HG03066 (cell line): ENCODE data around the gene TSKU.

Source experiments
- ATAC-seq: cut with Tn5 transposase; IDR thresholded peaks from one replicate; pipeline ENCODE4 v1.9.1; 2021; ENCODE audit warnings: low read depth; ENCODE audit not compliant: unreplicated experiment

The TSKU gene

GRCh38 chr11:76841923-76842452, 58.8 kb downstream of the TSKU start:
- no peak for ATAC-seq

GRCh38 chr11:76843907-76844306, 60.8 kb downstream of the TSKU start:
- ATAC-seq, result no peak

- no peak for ATAC-seq
These were observed 61.4 kb downstream of the TSKU start for GRCh38 chr11:76844511-76844910.

DNA sequence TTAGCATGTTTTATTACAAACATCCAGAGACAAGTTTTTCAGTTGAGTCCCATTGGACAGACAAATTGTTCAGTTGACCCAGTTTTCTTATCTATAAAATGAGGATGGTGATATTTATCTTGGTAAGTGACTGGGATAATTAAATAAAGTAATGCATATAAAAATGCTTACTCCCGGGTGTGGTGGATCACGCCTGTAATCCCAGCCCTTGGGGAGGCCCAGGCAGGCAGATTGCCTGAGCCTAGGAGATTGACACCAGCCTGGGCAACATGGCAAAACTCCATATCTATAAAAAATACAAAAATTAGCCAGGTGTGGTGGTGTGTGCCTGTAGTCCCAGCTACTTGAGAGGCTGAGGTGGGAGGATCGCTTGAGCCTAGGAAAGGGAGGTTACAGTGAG, 61.9 kb downstream of the TSKU start:
- no peak for ATAC-seq

DNA sequence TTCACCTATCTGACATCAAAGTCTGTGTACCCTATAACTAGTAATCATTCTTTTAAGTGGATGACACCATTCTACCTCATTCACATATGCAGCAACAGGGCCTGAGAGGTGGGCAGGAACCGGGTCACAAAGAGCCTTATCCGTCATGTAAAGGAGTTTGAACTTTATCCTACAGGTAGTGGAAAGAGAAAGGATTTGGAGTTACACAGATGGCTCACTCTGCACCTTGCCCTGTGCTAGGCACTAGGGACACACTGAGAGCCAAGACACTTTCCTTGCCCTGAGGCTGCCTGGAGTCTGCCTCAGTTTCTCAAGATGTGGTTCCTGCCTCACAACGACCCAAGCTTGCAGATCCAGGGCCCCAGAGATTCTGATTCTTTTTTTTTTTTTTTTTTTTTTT, 63.3 kb downstream of the TSKU start:
- ATAC-seq, result no peak
